ENCODE measurements around the gene KIF11. TPM values are rescaled to one million over a fixed set of nuclear protein-coding genes. Genes with fewer than 3 reads are reported as not detected.

The KIF11 gene
- total RNA-seq, 1 experiment from 2014 or later: 33.8 TPM

DNA sequence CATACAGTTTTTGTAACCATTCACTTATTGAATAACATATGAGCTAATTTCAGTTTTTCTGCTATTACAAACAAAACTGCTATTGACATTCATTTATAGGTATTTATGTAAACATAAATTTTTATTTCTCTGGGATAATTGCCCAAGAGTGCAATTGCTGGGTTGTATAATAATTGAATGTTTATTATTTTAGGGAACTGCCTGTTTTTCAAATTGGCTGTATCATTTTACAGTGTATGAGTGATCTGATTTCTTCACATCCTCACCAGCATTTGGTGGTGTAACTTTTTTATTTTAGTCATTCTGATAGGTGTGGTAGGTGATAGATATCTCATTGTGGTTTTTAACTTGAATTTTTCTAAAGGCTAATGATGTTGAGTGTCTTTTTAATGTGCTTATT lies 26.4 kb downstream of the KIF11 start:
- TF ChIP-seq ZFX (IDR thresholded peaks at IDR 0.05) (no peak), CEBPB (IDR thresholded peaks at IDR 0.05; ENCODE audit: low read depth) (no peak), POLR2A (IDR thresholded peaks at IDR 0.05; ENCODE audit: borderline replicate concordance, extremely low read depth, insufficient read depth, insufficient read length) (no peak), REST (IDR thresholded peaks at IDR 0.05; ENCODE audit: low read depth) (no peak), TCF7L2 (IDR thresholded peaks at IDR 0.05; ENCODE audit: borderline replicate concordance, extremely low read depth, insufficient read depth, insufficient read length) (no peak), EZH2 (IDR thresholded peaks at IDR 0.05) (no peak), FOSL1 (IDR thresholded peaks at IDR 0.05; ENCODE audit: low read depth) (no peak), RAD21 (IDR thresholded peaks at IDR 0.05; ENCODE audit: low read depth) (no peak), POLR2AphosphoS5 (IDR thresholded peaks at IDR 0.05; ENCODE audit: low read depth, low read length) (no peak), SRF (IDR thresholded peaks at IDR 0.05; ENCODE audit: low read depth) (no peak), YY1 (IDR thresholded peaks at IDR 0.05; ENCODE audit: extremely low read depth, insufficient replicate concordance, low read depth, low read length) (no peak), ZNF274 (IDR thresholded peaks at IDR 0.05; ENCODE audit: low read depth, low read length) (no peak), JUND (IDR thresholded peaks at IDR 0.05) (no peak), EGR1 (IDR thresholded peaks at IDR 0.05; ENCODE audit: low read depth) (no peak), CBX3 (IDR thresholded peaks at IDR 0.05; ENCODE audit: low read depth) (no peak), ATF3 (IDR thresholded peaks at IDR 0.05) (no peak), MAX (IDR thresholded peaks at IDR 0.05) (no peak)
- TF ChIP-seq, protein P1, sequence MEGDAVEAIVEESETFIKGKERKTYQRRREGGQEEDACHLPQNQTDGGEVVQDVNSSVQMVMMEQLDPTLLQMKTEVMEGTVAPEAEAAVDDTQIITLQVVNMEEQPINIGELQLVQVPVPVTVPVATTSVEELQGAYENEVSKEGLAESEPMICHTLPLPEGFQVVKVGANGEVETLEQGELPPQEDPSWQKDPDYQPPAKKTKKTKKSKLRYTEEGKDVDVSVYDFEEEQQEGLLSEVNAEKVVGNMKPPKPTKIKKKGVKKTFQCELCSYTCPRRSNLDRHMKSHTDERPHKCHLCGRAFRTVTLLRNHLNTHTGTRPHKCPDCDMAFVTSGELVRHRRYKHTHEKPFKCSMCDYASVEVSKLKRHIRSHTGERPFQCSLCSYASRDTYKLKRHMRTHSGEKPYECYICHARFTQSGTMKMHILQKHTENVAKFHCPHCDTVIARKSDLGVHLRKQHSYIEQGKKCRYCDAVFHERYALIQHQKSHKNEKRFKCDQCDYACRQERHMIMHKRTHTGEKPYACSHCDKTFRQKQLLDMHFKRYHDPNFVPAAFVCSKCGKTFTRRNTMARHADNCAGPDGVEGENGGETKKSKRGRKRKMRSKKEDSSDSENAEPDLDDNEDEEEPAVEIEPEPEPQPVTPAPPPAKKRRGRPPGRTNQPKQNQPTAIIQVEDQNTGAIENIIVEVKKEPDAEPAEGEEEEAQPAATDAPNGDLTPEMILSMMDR (IDR thresholded peaks at IDR 0.05 in 2 of 3, conservative IDR thresholded peaks at IDR 0.05 in 1 of 3; ENCODE audit: borderline replicate concordance in 1 of 3, insufficient read depth in 1 of 3, low read depth in 2 of 3, low read length in 2 of 3): no peak
- TF ChIP-seq, protein P2, sequence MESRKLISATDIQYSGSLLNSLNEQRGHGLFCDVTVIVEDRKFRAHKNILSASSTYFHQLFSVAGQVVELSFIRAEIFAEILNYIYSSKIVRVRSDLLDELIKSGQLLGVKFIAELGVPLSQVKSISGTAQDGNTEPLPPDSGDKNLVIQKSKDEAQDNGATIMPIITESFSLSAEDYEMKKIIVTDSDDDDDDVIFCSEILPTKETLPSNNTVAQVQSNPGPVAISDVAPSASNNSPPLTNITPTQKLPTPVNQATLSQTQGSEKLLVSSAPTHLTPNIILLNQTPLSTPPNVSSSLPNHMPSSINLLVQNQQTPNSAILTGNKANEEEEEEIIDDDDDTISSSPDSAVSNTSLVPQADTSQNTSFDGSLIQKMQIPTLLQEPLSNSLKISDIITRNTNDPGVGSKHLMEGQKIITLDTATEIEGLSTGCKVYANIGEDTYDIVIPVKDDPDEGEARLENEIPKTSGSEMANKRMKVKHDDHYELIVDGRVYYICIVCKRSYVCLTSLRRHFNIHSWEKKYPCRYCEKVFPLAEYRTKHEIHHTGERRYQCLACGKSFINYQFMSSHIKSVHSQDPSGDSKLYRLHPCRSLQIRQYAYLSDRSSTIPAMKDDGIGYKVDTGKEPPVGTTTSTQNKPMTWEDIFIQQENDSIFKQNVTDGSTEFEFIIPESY (IDR thresholded peaks at IDR 0.05; ENCODE audit: extremely low read depth, insufficient replicate concordance, low read length): no peak
- ATAC-seq: no peak
- CTCF ChIA-PET: no interaction called here

More for the DNA sequence above, 26.4 kb downstream of the KIF11 start:
- ChIA-PET RAD21 (ENCODE audit: low non-redundant PET in 1 of 2, low total read pairs in 2 of 2, uncharacterized antibody in 2 of 2, unreplicated experiment in 2 of 2) (no interaction called here), POLR2A (interaction anchor here (0.7 kb wide), 1 partner anchor 28 kb away, joined by 5 read pairs; no protein-coding TSS in a partner anchor)
- no TSS peak for BruUV-seq (replicated peaks)
- Histone ChIP-seq H3K27ac (ENCODE audit: low read depth, low read length) (no peak overlapping the region), H3K4me2 (ENCODE audit: low read length) (no peak overlapping the region), H3K36me3 (ENCODE audit: control insufficient read depth in 1 of 2, insufficient read depth in 2 of 2, low read length in 2 of 2) (peaks cover 33 to 51% of the 10 kb centered on the region in 2 experiments; a peak in 3 of 4 replicates), H3K27me3 (ENCODE audit: insufficient read depth, low read length) (no peaks in the 10 kb centered on the region), H3K4me3 (replicated peaks in 1 of 2; ENCODE audit: low read depth in 1 of 2, low read length in 2 of 2) (no peak overlapping the region), H4K20me1 (ENCODE audit: insufficient read depth) (no peaks in the 10 kb centered on the region), H3K9ac (ENCODE audit: low read length) (no peak overlapping the region), H3K79me2 (ENCODE audit: insufficient read depth, low read length) (peaks cover 78% of the 10 kb centered on the region), H2AFZ (ENCODE audit: low read depth, low read length, poor library complexity, severe bottlenecking) (no peak overlapping the region), H3K4me1 (ENCODE audit: control insufficient read depth in 1 of 2, insufficient read depth in 2 of 2, low read length in 2 of 2) (no peaks in the 10 kb centered on the region), H3K9me3 (ENCODE audit: control insufficient read depth in 1 of 2, insufficient read depth in 1 of 2, low read depth in 1 of 2, low read length in 2 of 2) (no peaks in the 10 kb centered on the region), H3K9me2 (ENCODE audit: insufficient read depth) (no peaks in the 10 kb centered on the region)
- intact Hi-C loops (cut with micrococcal nuclease): no loop called here
- DNase-seq (ENCODE audit: low read depth, low spot score): no peak
